Measurements from ENCODE around the gene FRYL. TPM values are rescaled to one million over a fixed set of nuclear protein-coding genes. Genes with fewer than 3 reads are reported as not detected.

The FRYL gene
- polyA plus RNA-seq, 3 donors, result 10.8 to 15.8 (median 14.4) TPM

GRCh38 chr4:48565362-48566033 is 214.6 kb downstream of the FRYL start:
- Histone ChIP-seq H3K4me2 (replicated peaks; ENCODE audit: extremely low read depth, low read length, poor library complexity, severe bottlenecking) (no peak overlapping the region), H3K9ac (ENCODE audit: insufficient read depth, low read length, poor library complexity, severe bottlenecking) (no peak overlapping the region), H4K20me1 (ENCODE audit: insufficient read depth, low read length) (no peaks in the 10 kb centered on the region), H3K4me3 (replicated peaks in 1 of 3; ENCODE audit: low read depth in 2 of 3, low read length in 3 of 3) (no peak overlapping the region), H3K79me2 (ENCODE audit: insufficient read depth, low read length) (no peaks in the 10 kb centered on the region), H3K27me3 (ENCODE audit: control insufficient read depth in 2 of 2, insufficient read depth in 2 of 2, low read length in 2 of 2) (no peaks in the 10 kb centered on the region), H3K27ac (ENCODE audit: low read depth in 1 of 2, low read length in 2 of 2) (no peak overlapping the region), H3K9me3 (replicated peaks in 1 of 2; ENCODE audit: control insufficient read depth in 1 of 2, insufficient read depth in 1 of 2, low read length in 2 of 2) (no peaks in the 10 kb centered on the region), H3K4me1 (ENCODE audit: control insufficient read depth in 1 of 2, insufficient read depth in 2 of 2, low read length in 2 of 2) (no peaks in the 10 kb centered on the region), H2AFZ (ENCODE audit: insufficient read depth, low read depth, low read length, poor library complexity, severe bottlenecking) (no peak overlapping the region), H3K36me3 (replicated peaks in 1 of 2; ENCODE audit: control insufficient read depth in 1 of 2, insufficient read depth in 2 of 2, low read length in 2 of 2) (peaks cover 94 to 99% of the 10 kb centered on the region in 2 donors)
- Mint-ChIP-seq H3K4me1 (no peaks in the 10 kb centered on the region), H3K27me3 (ENCODE audit: low read depth in 3 of 3) (no peaks in the 10 kb centered on the region), H3K9me3 (no peaks in the 10 kb centered on the region), H3K27ac (no peak overlapping the region), H3K4me3 (no peak overlapping the region), H3K36me3 (peaks cover 71 to 76% of the 10 kb centered on the region in 2 donors)
- DNase-seq, result no peak
- no peak for TF ChIP-seq CTCF (IDR thresholded peaks at IDR 0.05)
- WGBS (ENCODE audit: insufficient coverage), result no CpG with 5 or more reads among the region's 5 CpGs
- intact Hi-C loops (cut with micrococcal nuclease), result no loop called here

- intact Hi-C loops (cut with micrococcal nuclease), result no loop called here
- H3K27me3 ChIP-seq (ENCODE audit: control insufficient read depth in 2 of 2, insufficient read depth in 2 of 2, low read length in 2 of 2), result no peaks in the 10 kb centered on the region
- no peak overlapping the region for H3K4me2 ChIP-seq (replicated peaks; ENCODE audit: extremely low read depth, low read length, poor library complexity, severe bottlenecking)
- H3K36me3 ChIP-seq (replicated peaks in 1 of 2; ENCODE audit: control insufficient read depth in 1 of 2, insufficient read depth in 2 of 2, low read length in 2 of 2), result peaks cover 90 to 96% of the 10 kb centered on the region in 2 donors
- H3K9ac ChIP-seq (ENCODE audit: insufficient read depth, low read length, poor library complexity, severe bottlenecking), result no peak overlapping the region
- no peak overlapping the region for H3K27ac ChIP-seq (ENCODE audit: low read depth in 1 of 2, low read length in 2 of 2)
- no peaks in the 10 kb centered on the region for H3K4me1 Mint-ChIP-seq
- H3K27ac Mint-ChIP-seq, result no peak overlapping the region
- no peaks in the 10 kb centered on the region for H3K4me1 ChIP-seq (ENCODE audit: control insufficient read depth in 1 of 2, insufficient read depth in 2 of 2, low read length in 2 of 2)
- H3K79me2 ChIP-seq (ENCODE audit: insufficient read depth, low read length), result no peaks in the 10 kb centered on the region
- TF ChIP-seq CTCF (IDR thresholded peaks at IDR 0.05), result no peak
- no CpG with 5 or more reads among the region's 3 CpGs for WGBS (ENCODE audit: insufficient coverage)
- H3K9me3 ChIP-seq (replicated peaks in 1 of 2; ENCODE audit: control insufficient read depth in 1 of 2, insufficient read depth in 1 of 2, low read length in 2 of 2), result no peaks in the 10 kb centered on the region
- no peak overlapping the region for H3K4me3 ChIP-seq (replicated peaks in 1 of 3; ENCODE audit: low read depth in 2 of 3, low read length in 3 of 3)
- DNase-seq, result no peak
- H3K36me3 Mint-ChIP-seq, result peaks cover 70 to 77% of the 10 kb centered on the region in 2 donors
- no peaks in the 10 kb centered on the region for H3K9me3 Mint-ChIP-seq
- no peak overlapping the region for H3K4me3 Mint-ChIP-seq
- no peaks in the 10 kb centered on the region for H3K27me3 Mint-ChIP-seq (ENCODE audit: low read depth in 3 of 3)
- no peak overlapping the region for H2AFZ ChIP-seq (ENCODE audit: insufficient read depth, low read depth, low read length, poor library complexity, severe bottlenecking)
- H4K20me1 ChIP-seq (ENCODE audit: insufficient read depth, low read length), result no peaks in the 10 kb centered on the region
These were observed 215.9 kb downstream of the FRYL start for GRCh38 chr4:48564151-48564550.

All from CD14-positive monocyte (primary cell).